Measurements from ENCODE around the gene HOXC9.

HOXC9 gene

DNA sequence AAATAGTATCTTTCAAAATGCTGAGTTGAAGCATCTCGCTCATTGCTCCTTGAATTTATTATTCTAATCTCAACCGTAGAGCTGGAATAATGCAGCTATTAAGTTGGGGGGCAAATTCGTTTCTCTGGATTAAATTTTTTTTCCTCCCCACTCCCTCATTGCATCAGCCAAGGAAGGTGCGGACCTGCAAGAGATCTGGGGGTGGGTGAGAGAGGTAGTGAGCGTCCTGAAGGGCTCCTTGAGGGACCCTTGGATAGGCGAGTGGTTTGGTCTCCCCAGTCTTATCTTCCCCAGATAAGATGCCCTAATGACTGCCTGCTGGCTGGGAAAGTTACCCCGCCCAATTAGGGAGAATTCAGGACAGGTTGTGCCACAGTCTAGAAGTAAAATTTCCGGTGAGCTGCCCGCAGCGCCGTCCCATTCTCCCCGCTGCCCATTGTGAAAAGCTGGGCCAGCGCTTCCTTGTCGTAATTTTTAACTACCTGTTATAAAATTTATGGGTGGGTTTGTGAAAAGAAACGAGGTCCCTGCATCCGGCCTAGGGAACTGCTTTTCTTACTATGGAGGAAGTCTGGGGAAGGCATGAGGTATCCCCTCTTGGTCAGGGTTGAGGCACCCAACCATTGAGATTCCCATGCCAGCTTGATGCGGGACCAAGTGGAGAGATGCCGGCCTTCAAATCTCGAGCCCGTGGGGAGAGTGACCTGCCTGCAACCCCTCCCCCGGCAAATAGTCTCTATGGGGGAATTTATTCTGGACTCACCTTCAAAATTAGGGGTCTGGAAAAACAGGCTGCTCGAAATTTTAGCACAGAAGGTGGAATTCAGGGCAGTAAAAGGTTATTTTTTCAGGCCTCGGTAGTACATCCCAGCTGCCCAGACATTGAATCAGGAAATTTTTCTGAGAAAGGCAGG lies 15.3 kb downstream of the HOXC9 start:
- FAIRE-seq: no peak

DNA sequence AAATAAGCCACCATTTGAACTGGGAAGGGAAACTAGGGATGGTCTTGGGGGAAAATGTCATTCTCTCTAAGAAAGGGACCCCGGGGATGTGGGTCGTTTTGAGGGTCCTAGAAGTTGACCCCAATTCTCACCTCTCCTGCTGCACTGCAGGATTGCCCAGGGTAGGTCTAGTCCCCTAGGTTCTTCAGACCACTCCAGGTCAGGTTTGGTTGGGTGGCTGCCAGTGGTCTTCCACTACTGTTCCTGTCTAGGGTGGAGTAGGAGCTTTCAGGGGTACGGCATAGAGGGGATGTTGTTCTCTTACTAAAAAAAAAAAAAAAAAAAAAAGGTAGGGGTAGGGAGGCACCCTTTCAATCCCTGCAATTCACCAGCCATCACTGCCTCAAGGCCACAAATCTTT lies 16.1 kb downstream of the HOXC9 start:
- no peak for FAIRE-seq

DNA sequence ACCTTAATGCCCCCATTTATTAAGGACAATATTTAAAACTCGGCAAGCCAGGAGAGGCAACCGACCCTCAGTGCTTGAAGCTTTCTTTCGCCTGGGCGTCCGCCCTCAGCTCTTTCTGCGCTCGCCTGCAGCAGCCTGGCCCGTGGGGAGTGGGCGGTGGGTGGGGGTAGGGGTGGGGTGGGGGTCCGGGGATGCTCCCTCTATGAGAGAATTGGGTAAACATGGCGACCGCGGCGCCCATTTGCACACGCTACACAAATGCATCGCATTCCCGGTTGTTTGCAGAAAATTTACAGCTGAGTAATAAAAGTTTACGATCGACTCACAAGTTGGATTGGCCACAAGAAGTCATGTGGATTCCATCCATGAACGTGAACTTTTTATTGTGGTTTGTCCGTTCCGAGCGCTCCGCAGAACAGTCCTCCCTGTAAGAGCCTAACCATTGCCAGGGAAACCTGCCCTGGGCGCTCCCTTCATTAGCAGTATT lies 16.6 kb downstream of the HOXC9 start:
- peak; percentile 89 for FAIRE-seq

DNA sequence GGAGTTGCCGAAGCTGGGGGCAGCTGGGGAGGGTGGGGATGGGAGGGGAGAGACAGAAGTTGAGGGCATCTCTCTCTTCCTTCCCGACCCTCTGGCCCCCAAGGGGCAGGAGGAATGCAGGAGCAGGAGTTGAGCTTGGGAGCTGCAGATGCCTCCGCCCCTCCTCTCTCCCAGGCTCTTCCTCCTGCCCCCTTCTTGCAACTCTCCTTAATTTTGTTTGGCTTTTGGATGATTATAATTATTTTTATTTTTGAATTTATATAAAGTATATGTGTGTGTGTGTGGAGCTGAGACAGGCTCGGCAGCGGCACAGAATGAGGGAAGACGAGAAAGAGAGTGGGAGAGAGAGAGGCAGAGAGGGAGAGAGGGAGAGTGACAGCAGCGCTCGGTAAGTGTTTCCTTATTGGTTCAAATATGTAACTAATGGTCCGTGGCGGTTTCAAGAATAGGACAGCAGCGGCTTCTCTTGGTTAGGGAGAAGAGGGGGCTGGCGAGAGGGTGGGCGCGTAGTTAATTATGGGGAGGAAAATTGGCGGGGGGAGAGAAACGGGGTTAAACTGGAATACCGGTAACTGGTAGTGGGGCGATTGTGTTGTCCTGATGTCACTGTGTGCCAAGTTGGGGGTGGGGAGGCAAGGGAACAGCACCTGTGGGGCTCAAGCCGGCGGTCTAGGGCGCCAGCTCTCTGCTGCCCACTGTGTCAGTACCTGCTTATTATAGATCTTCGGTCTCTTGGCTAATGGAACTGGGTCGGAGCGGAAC lies 17.2 kb downstream of the HOXC9 start:
- FAIRE-seq: no peak

DNA sequence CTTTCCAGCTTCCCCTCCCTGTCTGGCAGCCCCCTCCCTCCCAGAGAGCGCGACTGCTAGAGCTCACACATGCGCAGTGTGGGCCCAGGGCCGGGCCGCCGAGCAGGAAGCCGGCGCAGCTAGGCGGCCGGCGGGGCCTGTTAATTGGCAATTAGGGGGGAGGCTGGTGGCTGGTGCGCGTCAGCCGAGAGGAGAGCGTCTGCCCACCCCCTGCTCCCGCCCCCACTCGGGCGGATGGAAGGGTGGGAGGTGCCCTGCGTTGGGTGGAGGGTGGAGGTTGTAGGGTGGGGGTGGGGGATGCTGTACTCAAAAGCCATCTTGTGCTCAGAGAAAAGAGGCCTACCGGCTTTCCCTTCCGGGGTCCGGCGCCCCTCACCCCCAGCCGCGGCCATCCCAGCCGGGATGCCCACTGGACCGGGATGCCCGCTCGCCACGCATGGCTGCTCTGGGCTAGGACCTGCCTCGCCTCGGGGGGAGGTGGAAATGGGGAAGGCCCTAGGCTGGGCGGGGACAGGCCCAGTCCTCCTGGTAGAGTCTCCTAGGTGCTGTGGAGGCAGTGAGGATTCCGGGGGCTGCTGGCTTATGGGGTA lies 18.0 kb downstream of the HOXC9 start:
- FAIRE-seq: no peak

DNA sequence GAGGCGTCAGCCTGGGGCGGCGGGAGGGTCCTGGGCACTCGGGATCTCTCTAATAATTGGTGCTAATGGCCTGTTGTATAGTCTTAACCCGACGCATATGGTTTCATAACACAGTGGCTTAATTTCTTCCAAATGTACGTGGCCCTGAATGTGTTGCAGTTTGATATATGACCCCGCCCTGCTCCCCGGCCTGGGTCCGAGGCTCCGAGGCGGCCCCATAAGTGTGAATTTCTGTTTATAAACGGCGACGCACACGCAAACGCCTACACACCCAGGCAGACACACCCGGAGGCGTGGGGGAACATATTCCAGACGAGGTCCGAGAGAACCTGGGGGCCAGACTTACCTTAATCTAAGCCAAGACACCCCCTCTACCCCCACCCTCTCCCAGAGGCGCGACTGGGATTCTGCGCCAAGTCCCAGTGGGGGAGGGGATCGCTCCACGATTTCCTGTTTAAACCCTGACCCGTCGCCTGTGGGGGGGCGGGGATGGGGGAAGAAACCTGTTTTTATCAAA lies 18.6 kb downstream of the HOXC9 start:
- no peak for FAIRE-seq

DNA sequence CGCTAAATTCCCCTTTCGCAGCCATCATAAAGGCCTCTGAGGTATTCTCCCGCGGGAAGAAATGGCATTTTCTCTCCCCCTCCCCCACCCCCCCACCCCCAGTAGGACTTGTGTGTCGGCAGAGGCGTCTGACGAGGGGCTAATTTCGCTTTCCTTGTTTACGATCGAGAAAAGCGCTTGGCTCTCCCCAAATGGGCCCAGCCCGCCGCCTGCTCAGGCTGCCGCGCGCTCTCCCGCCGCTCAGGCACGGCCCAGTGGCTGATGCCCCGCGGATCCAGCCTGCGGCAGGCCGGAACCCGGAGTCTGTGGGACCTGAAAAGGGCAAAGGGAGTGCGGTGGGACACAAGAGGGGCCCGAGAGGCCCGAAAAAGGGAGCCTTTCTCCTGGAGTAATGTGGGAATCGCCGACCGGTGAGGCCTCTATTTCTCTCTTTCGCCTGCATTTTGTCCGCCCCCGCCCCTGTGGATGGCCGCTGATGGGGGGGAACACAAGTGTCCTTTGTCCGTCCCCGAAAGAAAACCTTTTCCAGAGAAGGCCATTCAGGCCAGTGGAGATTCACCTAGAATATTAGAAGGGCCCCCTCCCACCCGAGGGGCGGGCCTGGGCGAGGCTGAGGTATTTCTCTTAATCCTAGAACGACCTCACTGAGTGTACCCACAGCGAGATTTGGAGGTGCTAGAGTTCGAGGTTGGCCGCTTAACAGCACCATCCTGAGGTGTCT lies 19.3 kb downstream of the HOXC9 start:
- no peak for FAIRE-seq

DNA sequence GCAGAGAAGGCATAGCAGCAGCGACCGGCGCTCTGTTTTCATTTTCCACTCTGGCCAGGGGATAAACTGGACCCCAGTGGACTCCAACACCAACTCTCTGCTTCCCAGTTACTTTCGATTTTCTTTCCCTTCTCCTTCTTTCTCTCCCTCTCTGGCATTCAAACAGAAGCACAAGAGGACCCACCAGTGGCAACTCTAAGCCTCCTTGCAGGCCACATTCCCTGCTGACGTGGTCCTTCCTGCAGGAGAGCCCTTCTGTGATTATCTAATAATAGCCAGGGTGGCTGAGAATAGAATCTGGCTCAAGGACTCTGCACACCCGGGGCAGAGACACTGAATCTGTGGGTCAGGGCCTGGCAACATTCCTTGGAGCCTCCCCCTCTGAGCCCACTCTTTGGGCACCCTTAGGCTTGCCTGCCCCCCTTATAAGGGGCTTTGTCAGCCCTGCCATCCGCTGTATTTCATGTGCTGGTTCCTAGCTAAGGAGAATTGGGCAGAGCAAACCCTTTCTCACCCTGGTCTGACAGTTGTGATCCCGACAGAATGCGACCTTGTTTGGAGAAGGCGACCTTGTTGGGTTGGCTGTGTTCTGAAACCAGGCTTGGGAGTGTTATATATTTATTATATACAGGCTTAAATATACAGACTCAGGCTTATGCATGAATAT lies 20.1 kb downstream of the HOXC9 start:
- no peak for FAIRE-seq

DNA sequence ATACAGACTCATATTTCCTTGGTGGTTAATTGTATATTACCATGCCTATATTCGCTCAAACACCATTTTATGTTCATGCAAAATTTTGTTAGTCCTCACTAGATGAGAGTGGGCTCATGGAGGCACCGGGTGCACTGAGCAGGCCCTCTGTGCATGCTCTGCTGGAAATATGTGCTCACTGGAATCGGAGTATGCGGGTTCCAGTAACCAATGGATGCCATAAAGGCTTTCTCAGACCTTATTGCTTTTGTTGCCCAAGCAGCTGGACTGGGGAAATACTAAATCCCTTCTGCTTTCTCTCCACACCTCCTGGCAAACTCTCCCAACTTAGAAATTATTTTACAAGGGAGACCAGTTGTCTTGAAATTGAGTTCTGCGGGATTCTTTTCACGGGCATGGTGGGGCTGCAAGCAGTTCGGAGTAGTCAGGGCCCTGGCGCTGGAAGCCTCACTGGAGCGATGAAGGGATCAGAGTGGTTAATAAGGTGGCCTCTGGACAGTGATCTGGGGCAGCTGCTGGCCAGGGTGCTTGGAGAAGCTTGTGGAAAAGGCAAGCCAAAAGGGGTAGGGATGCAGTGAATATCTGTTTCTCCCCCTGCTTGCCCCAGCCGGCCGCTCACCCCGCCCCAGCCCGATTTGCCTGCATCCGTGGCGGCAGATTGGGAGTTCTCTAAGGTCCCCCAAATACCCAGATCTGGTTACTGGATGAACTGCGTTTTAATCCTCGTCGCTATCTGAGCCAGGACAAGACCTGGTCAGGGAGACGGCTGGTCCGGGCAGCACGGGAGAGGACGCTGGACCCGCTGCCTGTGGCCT lies 20.8 kb downstream of the HOXC9 start:
- FAIRE-seq: no peak

DNA sequence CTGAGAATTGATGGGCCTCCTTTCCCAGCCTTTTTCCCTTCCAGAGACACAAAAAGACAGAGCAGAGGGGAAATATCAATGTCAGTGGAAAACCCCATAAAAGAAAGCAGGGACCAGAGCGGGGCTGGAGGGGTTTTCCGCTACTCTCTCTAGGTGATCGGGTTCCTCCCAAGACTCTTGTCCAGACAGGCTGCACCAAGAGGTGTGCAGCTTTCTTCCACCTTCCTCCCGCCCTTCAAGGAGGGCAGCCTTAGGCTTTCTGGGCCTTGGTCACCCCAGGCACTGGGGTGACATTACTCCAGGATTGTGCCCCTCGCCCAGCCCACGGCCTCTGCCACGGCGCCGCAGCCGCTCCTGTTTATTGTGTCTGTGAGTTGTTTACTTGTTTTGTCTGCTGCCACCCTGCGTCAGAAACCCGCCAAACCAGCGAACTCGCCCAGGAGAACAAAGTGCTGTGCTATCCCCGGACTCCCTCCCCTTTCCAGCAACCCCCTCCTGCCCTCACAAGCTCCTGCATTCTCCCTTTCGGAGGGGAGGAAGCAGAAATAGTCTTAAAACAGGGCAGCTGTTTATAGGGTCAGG lies 21.6 kb downstream of the HOXC9 start:
- no peak for FAIRE-seq

DNA sequence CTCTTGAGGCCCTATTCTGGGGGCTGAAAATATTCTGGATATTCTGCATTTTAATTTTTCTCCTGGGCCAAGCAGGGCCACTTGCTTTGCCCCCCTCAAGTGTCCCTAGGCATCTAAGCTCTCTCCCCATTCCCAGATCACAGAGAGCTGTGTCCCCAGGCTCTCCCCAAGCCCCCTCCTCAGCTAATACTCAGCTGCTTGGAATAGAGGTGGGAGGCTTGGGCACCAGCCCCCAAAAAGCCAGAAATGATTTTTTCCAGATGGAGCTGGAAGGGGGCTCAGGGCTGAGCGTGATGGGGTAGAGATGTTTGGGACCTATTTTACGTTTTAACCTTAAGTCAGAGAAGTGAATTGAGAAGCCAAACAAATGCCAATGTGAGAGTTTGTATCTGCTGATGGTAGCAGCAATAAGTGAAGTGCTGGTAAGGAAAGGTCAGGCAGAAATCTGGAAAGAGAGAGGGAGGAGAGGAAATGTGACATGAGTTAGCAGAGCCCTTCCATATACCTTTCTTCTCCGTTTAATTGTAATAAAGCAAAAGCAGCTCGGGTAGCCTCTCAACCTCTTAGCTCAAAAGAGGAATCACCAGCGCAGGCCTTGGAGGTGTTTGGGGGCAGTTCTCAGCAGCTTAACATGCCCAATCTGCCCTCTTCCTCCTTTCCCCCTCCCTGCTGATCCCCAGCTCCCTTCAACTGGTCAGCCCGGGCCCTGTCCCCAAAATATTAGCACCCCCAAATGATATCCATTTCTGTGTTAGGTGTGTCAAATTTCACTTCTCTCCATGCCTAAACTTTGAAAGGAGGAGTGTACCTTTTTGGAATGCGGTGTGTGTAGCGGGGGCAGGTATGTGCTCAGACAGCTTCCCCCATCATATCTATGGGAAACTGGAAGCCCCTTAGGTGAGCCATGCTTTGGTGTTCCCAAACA lies 23.3 kb downstream of the HOXC9 start:
- FAIRE-seq: no peak

DNA sequence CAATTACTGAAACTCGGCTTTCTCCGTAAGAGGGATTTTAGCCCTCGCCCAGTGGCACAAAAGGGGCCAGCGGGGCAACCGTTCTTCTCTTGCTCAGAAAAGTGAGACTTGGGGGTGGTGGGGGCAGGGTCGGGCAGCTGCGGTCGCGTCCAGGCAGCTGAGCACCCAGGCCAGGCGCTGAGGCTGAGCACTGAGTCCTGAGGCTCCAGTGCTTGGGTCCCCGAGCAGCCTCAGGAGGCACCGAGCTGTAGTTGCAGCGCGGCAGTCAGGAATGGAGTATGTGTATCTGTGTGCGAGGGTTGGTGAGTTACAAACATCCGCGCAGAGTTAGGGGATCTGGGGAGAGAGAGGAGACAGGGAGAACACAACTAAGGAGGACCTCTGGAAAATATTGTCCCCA lies 24.2 kb downstream of the HOXC9 start:
- FAIRE-seq: no peak

DNA sequence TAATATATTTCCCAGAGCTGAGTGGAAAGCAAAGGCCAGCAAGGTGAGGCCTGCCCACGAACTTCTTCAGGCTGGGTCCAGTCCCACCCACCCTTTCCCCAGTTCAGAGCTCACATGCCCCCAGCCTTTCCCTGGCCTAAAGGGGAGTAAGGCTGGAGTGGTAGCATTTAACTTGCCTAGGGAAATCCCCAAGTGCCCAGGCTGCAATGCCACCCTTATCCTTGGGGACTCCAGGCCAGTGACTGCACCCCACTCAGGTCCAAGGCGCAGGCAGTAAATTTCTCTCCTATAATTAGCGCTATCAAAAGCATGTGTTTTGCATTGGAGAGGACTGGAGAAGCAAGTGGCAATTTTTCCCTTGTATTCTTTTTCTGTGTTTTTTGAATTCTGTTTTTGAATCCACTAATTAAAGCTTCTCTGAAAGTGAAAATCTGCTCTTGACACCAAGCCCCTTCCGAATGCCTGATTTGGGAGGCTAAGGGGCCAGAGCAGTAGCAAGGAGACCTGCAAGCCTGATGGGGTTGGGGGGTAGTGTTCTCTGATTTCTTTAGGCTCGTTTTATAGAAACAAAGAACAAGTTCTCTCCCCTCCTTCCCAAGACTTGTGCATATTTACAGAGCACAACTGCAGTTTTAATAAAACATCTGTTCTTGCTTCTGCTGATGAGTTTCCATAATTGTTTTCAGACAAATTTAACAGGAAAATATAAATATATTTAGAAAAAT lies 24.8 kb downstream of the HOXC9 start:
- FAIRE-seq: no peak

DNA sequence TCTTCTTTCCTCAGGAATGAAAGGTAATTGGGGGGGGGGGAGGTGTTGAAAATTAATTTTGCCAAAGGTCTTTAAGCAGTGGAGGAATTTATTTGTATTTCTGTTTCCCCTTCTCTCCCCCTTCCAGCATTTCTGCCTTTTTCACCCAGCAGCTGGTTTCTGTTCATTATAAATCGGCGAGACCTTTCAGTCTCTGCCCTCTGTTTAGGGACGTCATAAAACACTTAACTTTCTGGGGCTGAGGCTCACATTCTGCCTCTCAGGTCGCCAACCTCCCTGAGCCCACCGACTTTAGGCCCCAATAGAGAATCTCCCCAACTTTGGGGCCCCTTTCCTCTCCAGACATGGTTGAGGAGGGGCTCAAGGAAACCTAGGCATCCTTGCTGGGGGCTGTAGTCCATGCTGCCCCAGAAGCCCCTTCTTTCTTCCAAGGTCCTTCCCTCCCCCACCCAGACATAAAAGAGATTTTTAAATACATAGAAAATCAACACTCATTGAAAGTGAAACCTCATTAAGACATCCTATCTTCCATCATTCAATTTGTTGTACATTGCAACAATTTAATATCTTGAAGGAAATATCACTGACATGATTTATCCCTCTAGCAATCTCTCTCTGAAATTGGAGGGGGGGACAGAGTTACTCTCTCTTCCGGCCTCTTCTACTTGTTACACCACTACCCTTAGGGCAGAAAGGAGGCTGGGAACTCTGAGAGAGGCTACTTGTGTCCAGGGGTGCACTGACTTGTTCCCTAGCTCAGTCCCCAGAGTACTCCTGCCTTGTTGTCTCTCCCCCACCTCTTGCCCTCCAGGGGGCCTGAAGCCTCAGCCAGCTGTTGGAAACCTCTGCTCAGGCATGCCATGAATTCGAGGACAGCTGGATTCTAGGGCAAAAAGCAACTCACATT lies 25.8 kb downstream of the HOXC9 start:
- FAIRE-seq: no peak

DNA sequence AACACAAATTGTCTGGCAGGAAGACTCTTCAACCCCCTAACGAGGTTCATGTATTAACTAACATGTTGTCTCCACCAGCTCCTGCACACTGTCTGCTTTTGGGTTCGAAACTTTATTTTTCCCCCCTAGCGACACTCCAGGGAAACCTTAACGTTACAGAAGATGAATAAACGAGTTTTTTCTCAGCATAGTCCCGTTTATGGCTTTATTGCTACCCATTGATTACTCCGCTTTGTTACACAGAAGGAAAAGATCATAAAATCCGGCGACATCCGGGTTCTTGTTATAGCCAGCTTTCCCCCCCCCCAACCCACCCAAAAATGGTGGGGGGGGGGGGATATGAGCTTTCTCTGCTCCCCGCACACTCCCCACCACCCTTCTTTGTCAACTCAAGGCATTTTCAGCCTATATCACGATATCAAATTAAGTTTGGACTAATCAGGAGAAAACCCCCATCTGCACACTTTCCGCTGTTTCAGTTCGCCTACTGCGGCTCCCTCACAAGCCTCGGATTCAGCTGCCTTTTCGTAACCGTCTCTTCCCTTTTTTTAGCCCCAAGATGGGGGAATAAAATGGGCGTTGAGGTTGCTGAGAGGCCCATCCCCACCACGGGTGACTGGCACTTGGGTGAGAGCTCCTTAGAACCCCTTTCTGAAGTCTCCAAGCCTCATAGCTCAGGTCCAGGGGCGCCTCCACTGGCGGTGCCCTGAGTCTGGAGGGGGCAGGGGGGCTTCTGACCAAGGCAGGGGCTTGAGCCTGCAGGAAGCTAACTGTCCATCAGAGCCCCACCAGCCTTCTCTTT lies 26.9 kb downstream of the HOXC9 start:
- FAIRE-seq: no peak

DNA sequence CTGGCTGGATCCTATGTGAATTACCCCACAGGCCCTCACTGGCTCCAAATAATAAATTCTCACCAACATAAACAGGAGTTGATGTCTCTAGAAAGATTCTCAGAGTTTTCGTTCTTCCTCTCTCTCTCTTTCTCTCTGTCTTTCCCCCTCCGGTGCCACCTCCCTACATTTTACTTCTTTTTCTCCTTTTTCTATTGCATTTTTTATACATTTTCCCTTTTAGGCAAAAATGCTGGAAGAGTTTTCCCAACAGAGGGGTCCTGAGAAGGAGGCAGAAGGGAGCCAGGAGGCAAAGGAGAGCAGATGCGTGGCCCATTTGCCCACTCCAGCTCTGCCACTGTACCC lies 27.5 kb downstream of the HOXC9 start:
- no peak for FAIRE-seq

All from TTC549 (cell line).